H1 (cell line): ENCODE data around the gene SIPA1L3.

Source experiments
- GABPA ChIP-seq: IDR thresholded peaks from 2 replicates; pipeline ENCODE4 v1.6.1; 2011; ENCODE audit warnings: mild to moderate bottlenecking, low read length, moderate library complexity, borderline replicate concordance; ENCODE audit not compliant: insufficient read depth
- SIN3A ChIP-seq, 2 experiments: IDR thresholded peaks in 1 of 2; conservative IDR thresholded peaks in 1 of 2; 2 replicates each; pipeline ENCODE4 v1.6.1; 2011 to 2012; ENCODE audit warnings: low read length in 2 of 2, improper control_type of control experiment in 1 of 2, low read depth in 1 of 2, mild to moderate bottlenecking in 1 of 2
- SIX5 ChIP-seq: IDR thresholded peaks from 2 replicates; pipeline ENCODE4 v1.6.1; 2011; ENCODE audit warnings: mild to moderate bottlenecking, low read depth, low read length
- SP1 ChIP-seq: IDR thresholded peaks from 2 replicates; pipeline ENCODE4 v1.6.1; 2011; ENCODE audit warnings: low read depth, low read length
- TF ChIP-seq, protein P1 (sequence below), 3 experiments: IDR thresholded peaks; 1 replicate in 2 of 3; 2 replicates in 1 of 3; pipeline versions ENCODE4 v1.5.1 to v1.6.1; 2011; ENCODE audit warnings: low read length in 3 of 3, mild to moderate bottlenecking in 3 of 3, inconsistent platforms in 2 of 3, low read depth in 1 of 3, moderate library complexity in 1 of 3; ENCODE audit not compliant: insufficient read depth in 1 of 3; ENCODE audit errors: control extremely low read depth in 1 of 3
- TF ChIP-seq, protein P2 (sequence below): IDR thresholded peaks from 2 replicates; pipeline ENCODE4 v1.6.1; 2012; ENCODE audit warnings: low read length, inconsistent platforms
- TF ChIP-seq, protein P3 (sequence below): IDR thresholded peaks from 2 replicates; pipeline ENCODE4 v1.6.1; 2012; ENCODE audit warnings: inconsistent platforms
- TF ChIP-seq, protein P4 (sequence below): IDR thresholded peaks from 2 replicates; pipeline ENCODE4 v1.6.1; 2011; ENCODE audit warnings: low read length, improper control_type of control experiment

DNA sequence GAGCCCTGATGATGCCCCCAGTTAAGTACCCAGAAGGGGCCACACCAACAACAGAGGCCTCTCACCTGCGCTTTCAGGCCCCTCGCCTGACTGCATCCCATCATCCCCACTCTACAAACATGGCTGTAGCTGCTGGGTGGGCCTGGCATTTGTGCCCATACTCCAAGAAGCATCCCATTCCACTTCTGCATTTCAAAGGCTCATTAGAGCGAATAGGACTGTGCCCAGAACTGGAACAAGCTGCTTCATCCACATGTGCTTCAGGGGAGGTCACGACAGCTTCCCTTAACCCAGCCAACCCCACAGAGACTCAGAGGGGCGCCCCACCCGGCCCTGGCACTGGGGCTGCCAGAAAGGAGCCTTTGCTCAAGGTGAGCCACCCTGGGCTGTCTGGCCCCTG is 156.9 kb downstream of the SIPA1L3 start:
- TF ChIP-seq, protein P1, sequence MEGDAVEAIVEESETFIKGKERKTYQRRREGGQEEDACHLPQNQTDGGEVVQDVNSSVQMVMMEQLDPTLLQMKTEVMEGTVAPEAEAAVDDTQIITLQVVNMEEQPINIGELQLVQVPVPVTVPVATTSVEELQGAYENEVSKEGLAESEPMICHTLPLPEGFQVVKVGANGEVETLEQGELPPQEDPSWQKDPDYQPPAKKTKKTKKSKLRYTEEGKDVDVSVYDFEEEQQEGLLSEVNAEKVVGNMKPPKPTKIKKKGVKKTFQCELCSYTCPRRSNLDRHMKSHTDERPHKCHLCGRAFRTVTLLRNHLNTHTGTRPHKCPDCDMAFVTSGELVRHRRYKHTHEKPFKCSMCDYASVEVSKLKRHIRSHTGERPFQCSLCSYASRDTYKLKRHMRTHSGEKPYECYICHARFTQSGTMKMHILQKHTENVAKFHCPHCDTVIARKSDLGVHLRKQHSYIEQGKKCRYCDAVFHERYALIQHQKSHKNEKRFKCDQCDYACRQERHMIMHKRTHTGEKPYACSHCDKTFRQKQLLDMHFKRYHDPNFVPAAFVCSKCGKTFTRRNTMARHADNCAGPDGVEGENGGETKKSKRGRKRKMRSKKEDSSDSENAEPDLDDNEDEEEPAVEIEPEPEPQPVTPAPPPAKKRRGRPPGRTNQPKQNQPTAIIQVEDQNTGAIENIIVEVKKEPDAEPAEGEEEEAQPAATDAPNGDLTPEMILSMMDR (IDR thresholded peaks at IDR 0.05; ENCODE audit: control extremely low read depth in 1 of 3, insufficient read depth in 1 of 3, low read depth in 1 of 3, low read length in 3 of 3), result no peak
- no peak for TF ChIP-seq SIN3A (conservative IDR thresholded peaks at IDR 0.05 in 1 of 2, IDR thresholded peaks at IDR 0.05 in 1 of 2; ENCODE audit: low read depth in 1 of 2, low read length in 2 of 2)
- TF ChIP-seq, protein P2, sequence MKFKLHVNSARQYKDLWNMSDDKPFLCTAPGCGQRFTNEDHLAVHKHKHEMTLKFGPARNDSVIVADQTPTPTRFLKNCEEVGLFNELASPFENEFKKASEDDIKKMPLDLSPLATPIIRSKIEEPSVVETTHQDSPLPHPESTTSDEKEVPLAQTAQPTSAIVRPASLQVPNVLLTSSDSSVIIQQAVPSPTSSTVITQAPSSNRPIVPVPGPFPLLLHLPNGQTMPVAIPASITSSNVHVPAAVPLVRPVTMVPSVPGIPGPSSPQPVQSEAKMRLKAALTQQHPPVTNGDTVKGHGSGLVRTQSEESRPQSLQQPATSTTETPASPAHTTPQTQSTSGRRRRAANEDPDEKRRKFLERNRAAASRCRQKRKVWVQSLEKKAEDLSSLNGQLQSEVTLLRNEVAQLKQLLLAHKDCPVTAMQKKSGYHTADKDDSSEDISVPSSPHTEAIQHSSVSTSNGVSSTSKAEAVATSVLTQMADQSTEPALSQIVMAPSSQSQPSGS, result no peak
- no peak for TF ChIP-seq SP1
- TF ChIP-seq, protein P3, sequence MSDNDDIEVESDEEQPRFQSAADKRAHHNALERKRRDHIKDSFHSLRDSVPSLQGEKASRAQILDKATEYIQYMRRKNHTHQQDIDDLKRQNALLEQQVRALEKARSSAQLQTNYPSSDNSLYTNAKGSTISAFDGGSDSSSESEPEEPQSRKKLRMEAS, result no peak
- TF ChIP-seq SIX5, result no peak
- TF ChIP-seq, protein P4, sequence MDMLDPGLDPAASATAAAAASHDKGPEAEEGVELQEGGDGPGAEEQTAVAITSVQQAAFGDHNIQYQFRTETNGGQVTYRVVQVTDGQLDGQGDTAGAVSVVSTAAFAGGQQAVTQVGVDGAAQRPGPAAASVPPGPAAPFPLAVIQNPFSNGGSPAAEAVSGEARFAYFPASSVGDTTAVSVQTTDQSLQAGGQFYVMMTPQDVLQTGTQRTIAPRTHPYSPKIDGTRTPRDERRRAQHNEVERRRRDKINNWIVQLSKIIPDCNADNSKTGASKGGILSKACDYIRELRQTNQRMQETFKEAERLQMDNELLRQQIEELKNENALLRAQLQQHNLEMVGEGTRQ, result no peak
- TF ChIP-seq GABPA, result no peak
